Measurements from ENCODE around the gene SBSN.

Gene SBSN

DNA sequence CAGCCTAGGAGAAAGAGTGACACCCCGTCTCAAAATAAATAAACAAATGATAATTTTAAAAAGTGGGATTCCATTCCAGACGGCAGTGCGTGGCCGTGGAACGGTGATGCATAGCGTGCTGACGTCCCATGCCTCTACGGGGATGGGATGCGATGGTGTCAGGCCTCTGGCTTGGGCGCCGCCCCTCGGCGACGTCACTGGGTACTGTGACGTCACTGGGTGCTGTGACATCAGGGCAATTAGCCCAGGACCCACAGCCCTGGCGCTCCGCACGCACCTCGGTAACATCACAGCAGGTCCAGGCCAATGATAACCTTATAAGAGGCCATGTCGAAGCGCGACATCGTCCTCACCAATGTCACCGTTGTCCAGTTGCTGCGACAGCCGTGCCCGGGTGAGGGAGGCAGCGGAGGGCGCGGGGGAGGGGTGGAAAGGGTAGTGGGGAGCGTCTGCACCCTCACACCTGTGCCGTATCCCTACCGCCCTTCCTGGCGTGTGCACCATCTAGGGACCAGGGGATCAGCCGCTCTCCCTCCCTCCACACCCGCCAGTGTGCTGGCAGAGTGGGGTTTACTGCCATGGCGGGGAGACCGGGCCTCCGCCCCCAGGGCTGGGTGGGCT lies 5.2 kb upstream of the SBSN start, which contains the start of gene GAPDHS:
GAPDHS (plus strand) TSS at position 256 of the 621 bp plus-strand sequence; CDS start at position 328, 72 bp downstream.
- Histone ChIP-seq H3K36me3 (ENCODE audit: control insufficient read depth in 1 of 2, insufficient read depth in 2 of 2, low read length in 2 of 2) (no peaks in the 10 kb centered on the region), H3K4me1 (ENCODE audit: control insufficient read depth in 1 of 2, insufficient read depth in 2 of 2, low read length in 2 of 2) (peaks cover 0 to 3% of the 10 kb centered on the region in 2 donors), H3K27me3 (ENCODE audit: control insufficient read depth in 1 of 2, insufficient read depth in 2 of 2, low read length in 2 of 2) (peaks cover 7 to 19% of the 10 kb centered on the region in 2 donors), H3K9ac (ENCODE audit: low read depth in 1 of 2, low read length in 2 of 2) (no peak within 1 kb of the TSS), H3K4me3 (ENCODE audit: low read depth in 1 of 2, low read length in 2 of 2) (peak within 1 kb of the TSS; percentile 2 to 15), H3K9me3 (ENCODE audit: control insufficient read depth in 1 of 2, low read length in 2 of 2) (no peaks in the 10 kb centered on the region), H3K27ac (ENCODE audit: low read depth, low read length) (no peak within 1 kb of the TSS)

DNA sequence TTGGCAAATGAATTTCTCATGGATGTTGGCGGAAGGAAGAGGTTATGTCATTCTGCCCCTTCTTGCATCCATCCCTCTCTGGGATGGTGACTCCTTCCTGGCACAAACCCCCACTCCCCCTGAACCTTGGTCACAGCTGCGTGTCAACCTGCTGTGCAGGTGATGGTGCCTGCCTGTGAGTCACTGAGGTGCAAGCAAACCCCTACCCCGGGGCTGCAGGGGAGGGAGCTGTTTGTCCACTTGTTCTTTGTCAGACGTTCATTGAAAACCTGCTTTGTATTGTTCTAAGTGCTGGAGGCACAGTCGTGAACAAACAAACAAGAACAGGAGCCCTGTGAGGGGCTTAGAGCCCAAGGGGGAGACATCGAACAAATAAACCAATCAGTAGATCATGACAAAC lies 3.2 kb upstream of the SBSN start:
- Histone ChIP-seq H3K36me3 (ENCODE audit: control insufficient read depth in 1 of 2, insufficient read depth in 2 of 2, low read length in 2 of 2) (no peaks in the 10 kb centered on the region), H3K9me3 (ENCODE audit: control insufficient read depth in 1 of 2, low read length in 2 of 2) (no peaks in the 10 kb centered on the region), H3K4me3 (ENCODE audit: low read depth in 1 of 2, low read length in 2 of 2) (no peak overlapping the region), H3K9ac (ENCODE audit: low read depth in 1 of 2, low read length in 2 of 2) (no peak overlapping the region), H3K4me1 (ENCODE audit: control insufficient read depth in 1 of 2, insufficient read depth in 2 of 2, low read length in 2 of 2) (peaks cover 0 to 3% of the 10 kb centered on the region in 2 donors), H3K27ac (ENCODE audit: low read depth, low read length) (no peak overlapping the region), H3K27me3 (ENCODE audit: control insufficient read depth in 1 of 2, insufficient read depth in 2 of 2, low read length in 2 of 2) (peaks cover 7 to 22% of the 10 kb centered on the region in 2 donors)

DNA sequence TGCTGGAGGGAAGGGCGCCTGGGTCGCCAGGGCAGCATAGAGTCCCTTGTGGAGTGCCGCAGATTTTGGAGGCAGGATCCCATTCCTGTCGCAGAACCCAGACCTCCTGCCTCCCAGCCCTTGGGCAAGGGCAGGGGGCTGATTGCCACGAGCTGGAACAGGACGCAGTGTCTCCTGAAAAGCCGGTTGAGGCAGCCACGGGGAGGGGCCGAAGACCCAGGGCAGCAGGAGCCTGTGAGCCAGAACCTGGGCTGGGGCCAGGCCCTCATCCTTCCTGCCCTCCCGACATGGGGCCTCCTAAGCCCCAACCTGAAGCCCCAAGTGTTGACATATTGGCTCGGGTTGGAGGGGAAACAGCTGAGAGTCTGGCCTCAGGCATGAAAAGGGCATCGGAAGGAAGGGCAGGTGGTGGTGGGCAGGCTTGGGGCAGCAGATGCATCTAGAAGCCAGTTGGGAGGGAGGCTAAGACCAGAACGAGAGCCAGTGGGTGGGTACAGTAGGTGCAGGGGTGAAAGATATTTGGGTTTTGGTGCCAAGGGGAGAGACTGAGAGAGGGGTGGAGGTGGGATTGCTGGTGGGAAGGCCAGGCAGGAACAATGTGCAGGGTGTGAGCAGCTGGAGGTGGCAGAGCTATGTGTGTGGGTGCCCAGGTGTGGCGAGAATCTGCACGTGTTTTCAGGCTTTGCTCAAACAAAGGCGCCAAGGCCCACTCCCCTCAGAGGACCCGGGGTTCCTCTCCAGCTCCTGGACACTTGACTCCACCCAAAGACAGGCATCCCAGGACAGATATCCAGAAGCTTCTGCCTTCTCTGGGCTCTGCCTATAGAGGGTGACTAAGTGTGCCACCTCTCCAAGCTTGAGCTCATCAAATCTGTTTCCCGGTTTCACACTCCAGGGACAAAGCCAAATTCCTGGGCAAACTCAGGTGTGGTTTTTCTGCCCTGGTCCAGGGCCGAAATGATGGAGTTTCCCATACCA lies 1.4 kb upstream of the SBSN start:
- no peak overlapping the region for H3K9ac ChIP-seq (ENCODE audit: low read depth in 1 of 2, low read length in 2 of 2)
- no peak overlapping the region for H3K4me3 ChIP-seq (ENCODE audit: low read depth in 1 of 2, low read length in 2 of 2)
- H3K27me3 ChIP-seq (ENCODE audit: control insufficient read depth in 1 of 2, insufficient read depth in 2 of 2, low read length in 2 of 2) = peaks cover 7 to 24% of the 10 kb centered on the region in 2 donors
- peaks cover 0 to 3% of the 10 kb centered on the region in 2 donors for H3K4me1 ChIP-seq (ENCODE audit: control insufficient read depth in 1 of 2, insufficient read depth in 2 of 2, low read length in 2 of 2)
- H3K27ac ChIP-seq (ENCODE audit: low read depth, low read length) = no peak overlapping the region
- no peaks in the 10 kb centered on the region for H3K9me3 ChIP-seq (ENCODE audit: control insufficient read depth in 1 of 2, low read length in 2 of 2)
- no peaks in the 10 kb centered on the region for H3K36me3 ChIP-seq (ENCODE audit: control insufficient read depth in 1 of 2, insufficient read depth in 2 of 2, low read length in 2 of 2)

DNA sequence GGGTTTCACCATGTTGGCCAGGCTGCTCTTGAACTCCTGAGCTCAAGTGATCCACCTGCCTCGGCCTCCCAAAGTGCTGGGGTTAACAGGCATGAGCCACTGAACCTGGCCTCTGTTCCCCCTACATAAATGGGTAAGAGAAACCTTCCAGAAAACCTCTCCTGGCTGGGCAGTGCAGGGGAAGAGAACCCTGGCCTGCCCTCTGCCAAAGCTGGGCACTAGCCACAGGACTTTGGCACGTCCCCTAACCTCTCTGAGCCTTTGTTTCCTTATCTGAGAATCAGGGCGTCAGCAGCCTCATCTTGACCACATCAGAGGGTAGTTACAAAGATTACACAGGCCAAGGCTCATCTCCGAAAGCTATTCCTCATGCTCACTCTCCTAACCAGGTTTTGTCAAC lies 2.2 kb downstream of the SBSN start:
- Histone ChIP-seq H3K4me3 (ENCODE audit: low read depth in 1 of 2, low read length in 2 of 2) (no peak overlapping the region), H3K9ac (ENCODE audit: low read depth in 1 of 2, low read length in 2 of 2) (no peak overlapping the region), H3K9me3 (ENCODE audit: control insufficient read depth in 1 of 2, low read length in 2 of 2) (no peaks in the 10 kb centered on the region), H3K4me1 (ENCODE audit: control insufficient read depth in 1 of 2, insufficient read depth in 2 of 2, low read length in 2 of 2) (no peaks in the 10 kb centered on the region), H3K36me3 (ENCODE audit: control insufficient read depth in 1 of 2, insufficient read depth in 2 of 2, low read length in 2 of 2) (no peaks in the 10 kb centered on the region), H3K27me3 (ENCODE audit: control insufficient read depth in 1 of 2, insufficient read depth in 2 of 2, low read length in 2 of 2) (peaks cover 0 to 11% of the 10 kb centered on the region in 2 donors), H3K27ac (ENCODE audit: low read depth, low read length) (no peak overlapping the region)

DNA sequence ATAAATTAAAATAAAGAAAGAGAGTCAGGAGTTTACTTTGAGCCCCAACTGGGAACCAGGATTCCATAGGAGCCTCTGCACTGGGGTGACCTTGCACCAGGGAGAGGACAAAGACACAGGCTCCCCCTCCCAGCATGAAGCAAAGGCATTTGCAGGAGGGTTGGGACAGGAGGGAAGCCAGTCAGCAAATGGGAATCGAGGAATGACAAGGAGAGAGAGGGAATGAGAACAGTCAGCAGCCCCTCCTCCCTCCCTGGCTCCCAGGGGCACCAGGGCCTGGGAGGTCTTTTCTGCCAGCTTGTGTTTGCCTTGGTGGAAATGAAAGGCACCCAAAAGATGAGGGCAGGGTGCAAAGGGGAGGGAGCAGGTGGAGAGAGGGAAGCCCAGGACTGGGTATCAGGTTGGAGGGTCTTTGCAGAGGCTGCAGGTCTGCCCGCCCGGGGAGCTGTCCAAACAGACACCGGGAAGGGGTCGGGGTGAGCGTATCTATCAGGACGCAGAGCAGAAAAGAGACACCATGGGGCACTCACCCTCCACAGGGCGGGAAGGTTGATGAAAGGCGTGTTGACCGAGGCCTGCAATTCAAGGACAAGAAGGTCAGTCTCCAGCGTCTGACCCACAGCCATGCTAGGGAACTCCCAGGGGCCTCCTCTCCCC lies 3.8 kb downstream of the SBSN start:
- Histone ChIP-seq H3K27me3 (ENCODE audit: control insufficient read depth in 1 of 2, insufficient read depth in 2 of 2, low read length in 2 of 2) (peaks cover 0 to 11% of the 10 kb centered on the region in 2 donors), H3K27ac (ENCODE audit: low read depth, low read length) (no peak overlapping the region)

DNA sequence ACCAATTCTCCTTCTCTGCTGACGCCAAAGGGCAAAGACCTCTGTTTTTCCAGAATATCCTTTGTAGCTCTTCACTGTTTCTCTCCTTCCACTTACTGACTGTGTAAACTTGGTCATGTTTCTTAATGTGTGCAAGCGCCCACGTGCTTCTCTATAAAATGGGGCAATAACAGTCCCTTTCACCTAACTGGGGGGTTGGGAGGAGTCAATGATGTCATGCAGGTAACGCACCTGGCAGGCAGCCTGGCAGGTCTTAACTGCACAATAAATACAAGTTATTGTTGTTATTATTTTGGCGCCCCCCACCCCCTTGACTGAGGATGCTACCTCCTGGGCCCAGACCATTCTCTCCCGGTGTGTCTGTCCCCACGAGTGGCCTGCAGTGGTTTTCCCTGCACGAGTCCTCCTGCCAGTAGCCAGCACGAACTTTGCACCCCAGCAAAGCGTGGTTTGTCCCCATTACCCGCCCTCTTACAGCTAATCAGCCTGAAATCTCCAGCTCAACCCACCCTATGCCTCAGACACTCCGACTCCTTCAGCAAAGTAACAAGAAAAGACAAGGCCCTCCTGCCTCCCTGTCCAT lies 5.3 kb downstream of the SBSN start:
- H3K4me3 ChIP-seq (ENCODE audit: low read depth in 1 of 2, low read length in 2 of 2) = no peak overlapping the region
- H3K27me3 ChIP-seq (ENCODE audit: control insufficient read depth in 1 of 2, insufficient read depth in 2 of 2, low read length in 2 of 2) = peaks cover 0 to 12% of the 10 kb centered on the region in 2 donors
- H3K27ac ChIP-seq (ENCODE audit: low read depth, low read length) = no peak overlapping the region
- no peaks in the 10 kb centered on the region for H3K4me1 ChIP-seq (ENCODE audit: control insufficient read depth in 1 of 2, insufficient read depth in 2 of 2, low read length in 2 of 2)
- H3K9ac ChIP-seq (ENCODE audit: low read depth in 1 of 2, low read length in 2 of 2) = no peak overlapping the region
- H3K36me3 ChIP-seq (ENCODE audit: control insufficient read depth in 1 of 2, insufficient read depth in 2 of 2, low read length in 2 of 2) = no peaks in the 10 kb centered on the region
- no peaks in the 10 kb centered on the region for H3K9me3 ChIP-seq (ENCODE audit: control insufficient read depth in 1 of 2, low read length in 2 of 2)

More for the DNA sequence above, 3.8 kb downstream of the SBSN start:
- H3K4me1 ChIP-seq (ENCODE audit: control insufficient read depth in 1 of 2, insufficient read depth in 2 of 2, low read length in 2 of 2) = no peaks in the 10 kb centered on the region
- H3K36me3 ChIP-seq (ENCODE audit: control insufficient read depth in 1 of 2, insufficient read depth in 2 of 2, low read length in 2 of 2) = no peaks in the 10 kb centered on the region
- H3K9ac ChIP-seq (ENCODE audit: low read depth in 1 of 2, low read length in 2 of 2) = no peak overlapping the region
- no peaks in the 10 kb centered on the region for H3K9me3 ChIP-seq (ENCODE audit: control insufficient read depth in 1 of 2, low read length in 2 of 2)
- H3K4me3 ChIP-seq (ENCODE audit: low read depth in 1 of 2, low read length in 2 of 2) = no peak overlapping the region

DNA sequence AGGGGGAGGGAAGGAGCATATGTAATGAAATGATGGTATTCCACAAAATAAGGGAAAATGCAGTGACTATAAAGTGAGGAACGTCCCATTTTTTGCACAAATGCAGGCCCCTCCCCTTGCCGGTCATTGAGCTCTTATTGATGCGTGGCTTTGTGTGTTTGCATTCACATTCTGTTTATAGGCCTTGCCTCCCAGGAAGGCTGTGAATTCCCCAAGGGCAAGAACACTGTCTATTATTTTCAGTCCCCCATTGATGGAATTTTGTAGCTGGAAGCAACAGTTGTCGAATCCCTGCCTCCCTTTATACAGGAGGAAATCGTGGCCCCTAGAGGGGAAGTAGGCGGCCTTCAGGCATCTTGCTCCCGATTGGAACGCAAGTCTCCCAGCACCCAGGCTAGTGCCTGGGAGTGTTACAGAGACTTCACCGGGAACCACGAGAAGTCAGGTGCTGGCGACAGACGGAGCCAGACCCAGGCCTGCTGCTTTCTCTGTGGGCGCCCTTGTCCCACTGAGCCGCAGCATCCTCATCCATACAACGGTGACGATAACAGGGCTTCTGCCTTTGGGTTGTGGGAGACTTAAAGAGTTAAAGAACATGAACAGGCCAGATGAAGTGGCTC lies 6.9 kb downstream of the SBSN start:
- no peaks in the 10 kb centered on the region for H3K4me1 ChIP-seq (ENCODE audit: control insufficient read depth in 1 of 2, insufficient read depth in 2 of 2, low read length in 2 of 2)
- no peak overlapping the region for H3K4me3 ChIP-seq (ENCODE audit: low read depth in 1 of 2, low read length in 2 of 2)
- no peaks in the 10 kb centered on the region for H3K36me3 ChIP-seq (ENCODE audit: control insufficient read depth in 1 of 2, insufficient read depth in 2 of 2, low read length in 2 of 2)
- H3K9ac ChIP-seq (ENCODE audit: low read depth in 1 of 2, low read length in 2 of 2) = no peak overlapping the region
- H3K27me3 ChIP-seq (ENCODE audit: control insufficient read depth in 1 of 2, insufficient read depth in 2 of 2, low read length in 2 of 2) = peaks cover 0 to 8% of the 10 kb centered on the region in 2 donors
- H3K27ac ChIP-seq (ENCODE audit: low read depth, low read length) = no peak overlapping the region
- no peaks in the 10 kb centered on the region for H3K9me3 ChIP-seq (ENCODE audit: control insufficient read depth in 1 of 2, low read length in 2 of 2)

DNA sequence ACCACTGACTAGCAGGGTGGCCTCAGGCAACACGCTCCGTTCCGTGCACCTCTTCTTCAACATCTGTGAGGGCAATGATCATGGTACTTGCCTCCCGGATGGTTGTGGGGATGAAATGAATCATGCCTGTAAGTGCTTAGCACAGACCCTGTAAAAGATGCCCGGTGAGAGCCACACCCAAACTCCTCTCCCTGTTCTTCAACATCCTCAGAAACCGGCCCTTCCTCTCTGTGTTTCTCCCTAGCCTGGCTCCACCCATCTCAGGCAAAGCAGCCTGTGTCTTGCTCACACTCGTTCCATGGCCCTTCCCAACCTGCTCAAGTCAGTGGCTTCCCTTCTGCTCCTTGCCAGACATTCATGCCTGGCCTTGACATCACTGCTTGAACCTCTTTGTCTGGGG lies 8.8 kb downstream of the SBSN start:
- Histone ChIP-seq H3K4me3 (ENCODE audit: low read depth in 1 of 2, low read length in 2 of 2) (no peak overlapping the region), H3K4me1 (ENCODE audit: control insufficient read depth in 1 of 2, insufficient read depth in 2 of 2, low read length in 2 of 2) (no peaks in the 10 kb centered on the region), H3K27ac (ENCODE audit: low read depth, low read length) (no peak overlapping the region), H3K9ac (ENCODE audit: low read depth in 1 of 2, low read length in 2 of 2) (no peak overlapping the region), H3K36me3 (ENCODE audit: control insufficient read depth in 1 of 2, insufficient read depth in 2 of 2, low read length in 2 of 2) (no peaks in the 10 kb centered on the region), H3K27me3 (ENCODE audit: control insufficient read depth in 1 of 2, insufficient read depth in 2 of 2, low read length in 2 of 2) (peaks cover 0 to 8% of the 10 kb centered on the region in 2 donors), H3K9me3 (ENCODE audit: control insufficient read depth in 1 of 2, low read length in 2 of 2) (no peaks in the 10 kb centered on the region)

DNA sequence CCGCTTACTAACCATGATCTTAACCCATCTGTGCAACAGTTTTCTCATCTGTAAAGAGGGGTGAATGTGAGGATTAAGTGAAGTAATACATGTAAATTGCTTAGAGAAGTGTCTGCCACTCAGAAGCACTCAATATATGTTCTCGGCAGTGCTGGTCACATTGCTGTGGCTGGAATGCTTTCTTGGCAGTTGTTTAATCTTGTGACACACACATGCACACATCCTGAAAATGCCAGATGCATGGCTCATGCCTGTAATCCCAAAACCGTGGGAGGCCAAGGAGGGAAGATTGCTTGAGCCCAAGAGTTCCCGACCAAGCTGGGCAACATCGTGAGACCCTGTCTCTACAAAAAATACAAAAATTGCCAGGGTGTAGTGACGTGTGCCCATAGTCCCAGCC lies 9.8 kb downstream of the SBSN start:
- H3K27ac ChIP-seq (ENCODE audit: low read depth, low read length) = no peak overlapping the region
- H3K9me3 ChIP-seq (ENCODE audit: control insufficient read depth in 1 of 2, low read length in 2 of 2) = no peaks in the 10 kb centered on the region
- peaks cover 0 to 10% of the 10 kb centered on the region in 2 donors for H3K27me3 ChIP-seq (ENCODE audit: control insufficient read depth in 1 of 2, insufficient read depth in 2 of 2, low read length in 2 of 2)
- H3K4me1 ChIP-seq (ENCODE audit: control insufficient read depth in 1 of 2, insufficient read depth in 2 of 2, low read length in 2 of 2) = no peaks in the 10 kb centered on the region
- no peak overlapping the region for H3K9ac ChIP-seq (ENCODE audit: low read depth in 1 of 2, low read length in 2 of 2)
- no peak overlapping the region for H3K4me3 ChIP-seq (ENCODE audit: low read depth in 1 of 2, low read length in 2 of 2)
- H3K36me3 ChIP-seq (ENCODE audit: control insufficient read depth in 1 of 2, insufficient read depth in 2 of 2, low read length in 2 of 2) = no peaks in the 10 kb centered on the region
